A375 (cell line): Measurements from ENCODE around the gene ZKSCAN3. TPM values are rescaled to one million over a fixed set of nuclear protein-coding genes. Genes with fewer than 3 reads are reported as not detected.

Experiments
- small RNA-seq: library from RNA; depleted of rRNA; stranded (forward); fragments of <200 nt; gene quantifications from one replicate; pipeline ENCODE3, GENCODE V24; 2014
- total RNA-seq: library from RNA; depleted of rRNA; stranded (reverse); fragments of >200 nt; shearing (Covaris generic); gene quantifications from 2 replicates; pipeline ENCODE4 v1.2.3, GENCODE V29; 2014; rRNA removed

The ZKSCAN3 gene
- total RNA-seq, result 0.88 and 1.8 TPM in 2 replicates

DNA sequence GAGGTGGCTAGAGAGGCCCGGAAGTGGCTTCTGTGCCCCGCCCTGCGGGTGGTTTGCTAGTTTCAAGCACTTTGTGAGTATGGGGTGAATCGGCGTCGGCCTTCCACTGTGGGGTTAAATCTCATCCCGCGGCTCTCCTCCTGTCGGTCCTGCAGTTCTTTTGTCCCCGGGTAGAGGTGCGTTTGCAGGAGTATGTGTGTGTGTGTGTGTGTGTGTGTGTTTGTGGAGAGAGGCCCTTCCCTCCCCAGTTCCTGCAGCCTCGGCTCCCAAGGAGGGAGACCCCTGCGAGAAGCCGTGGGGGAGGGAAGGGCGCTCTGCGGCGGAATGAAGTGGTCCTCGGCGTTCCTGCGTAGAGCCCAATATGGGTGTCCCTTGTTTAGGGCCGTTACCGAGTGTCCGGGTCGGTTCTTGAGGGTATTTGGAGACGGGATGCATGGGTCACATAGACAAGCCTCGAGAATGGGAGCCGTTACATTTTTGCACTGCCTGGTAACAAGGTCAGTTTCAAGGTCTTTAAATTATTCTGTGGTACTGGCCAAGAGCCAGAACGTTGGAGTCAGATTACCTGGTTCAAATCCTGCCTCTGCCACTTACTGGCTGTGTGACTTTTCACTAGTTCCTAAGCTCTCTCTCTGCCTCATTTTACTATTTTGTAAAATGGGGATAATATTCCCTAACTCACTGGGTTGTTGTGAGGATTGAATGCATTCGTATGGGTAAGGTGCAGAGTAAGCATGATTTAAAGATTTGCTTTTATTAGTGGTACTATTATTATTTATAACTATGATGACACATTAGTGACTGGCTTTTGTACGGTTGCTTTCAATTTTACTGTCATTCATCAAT, at the start of gene ZKSCAN3:
Gene ZKSCAN3 (plus strand): TSS at position 56 of the 846 bp plus-strand sequence. CDS start 9,640 bp downstream, outside the sequence.

DNA sequence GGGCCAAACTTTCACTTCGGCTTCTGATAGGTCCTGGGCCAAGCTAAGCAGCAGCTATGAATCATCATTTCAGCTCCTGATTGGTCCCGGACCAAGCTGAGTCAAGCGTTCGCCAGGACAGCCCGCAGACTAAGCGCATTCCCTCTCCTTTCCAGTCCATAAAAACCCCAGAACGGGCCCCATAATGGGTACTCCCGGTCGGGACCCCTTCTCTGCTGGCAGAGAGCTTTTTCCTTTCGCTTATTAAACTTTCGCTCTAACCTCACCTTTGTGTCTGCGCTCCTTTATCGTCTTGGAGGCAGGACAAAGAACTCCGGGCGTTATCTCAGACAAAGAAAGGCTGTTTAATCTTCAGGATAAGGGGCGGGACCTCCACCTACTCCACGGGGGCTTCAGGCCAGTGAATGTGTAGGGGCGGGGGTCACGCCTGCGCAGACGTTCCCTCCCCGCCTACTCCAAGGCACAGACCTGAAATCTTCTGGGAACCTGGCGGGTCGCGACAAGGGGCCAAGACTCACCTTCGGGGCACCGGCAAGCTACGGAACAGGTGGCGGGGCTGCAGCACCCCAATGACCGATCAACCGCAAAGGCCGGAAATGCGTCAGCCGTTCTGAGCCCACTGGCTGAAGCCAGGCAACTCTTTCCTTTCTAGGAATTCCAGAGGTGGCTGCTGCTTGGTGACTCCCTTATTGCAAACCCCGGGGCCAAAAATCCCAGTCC, 14.0 kb upstream of the ZKSCAN3 start, which contains the start of gene ZSCAN31:
Gene ZSCAN31 (minus strand): TSS at position 585 of the 720 bp plus-strand sequence. CDS start 6,465 bp downstream, outside the sequence.

DNA sequence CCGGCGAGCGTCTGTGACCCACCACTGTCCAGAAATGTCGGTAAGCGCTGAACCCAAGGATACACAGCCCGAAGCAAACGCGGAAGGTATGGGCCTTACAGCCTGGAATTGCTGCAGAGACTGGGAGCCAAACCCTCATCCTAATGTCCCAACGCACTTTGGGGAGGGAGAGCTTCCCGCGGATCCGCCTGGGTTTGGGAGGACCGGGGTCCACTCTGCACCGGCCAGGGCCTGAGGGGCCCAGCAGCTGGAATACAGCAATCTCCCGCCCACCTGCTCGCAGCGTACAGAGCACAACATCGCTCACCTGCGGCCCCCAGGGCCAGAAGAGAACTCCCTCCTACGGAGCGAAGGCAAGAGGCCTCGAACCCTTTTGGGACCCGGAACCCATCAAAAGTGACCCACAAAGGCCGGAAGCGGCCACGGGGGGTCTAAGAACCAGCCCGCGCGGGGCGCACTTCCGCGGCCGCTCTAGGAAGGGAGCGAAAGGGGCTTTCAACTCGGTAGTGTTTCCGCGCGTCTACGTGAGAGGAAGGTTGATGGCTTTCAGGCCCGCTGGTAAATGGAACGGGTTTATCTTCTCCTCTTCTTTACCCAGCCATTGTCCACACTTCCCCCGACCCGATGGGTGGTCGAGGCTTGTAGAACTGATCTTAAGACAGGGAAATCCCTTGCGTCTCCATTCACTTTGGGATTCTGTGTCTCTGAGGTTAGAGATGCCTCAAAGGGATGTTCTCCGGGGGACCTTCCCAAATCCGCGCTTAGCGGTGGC, 49.8 kb downstream of the ZKSCAN3 start, which contains the start of gene ZSCAN12:
Gene ZSCAN12 (minus strand): TSS at position 398 of the 772 bp plus-strand sequence. CDS start 1,342 bp downstream, outside the sequence.

Small RNA genes within 50 kb of the gene (small RNA-seq; reads per million reads assigned to genes)
- not detected for gene AL021997.1
- gene AL021997.2, result not detected
- not detected for gene RNU2-45P

Other genes starting within 250 kb of the ZKSCAN3 start
- 3.8 and 5.2 TPM in 2 replicates for gene ZSCAN16, start 225.3 kb upstream of the ZKSCAN3 start, total RNA-seq
- 9.1 and 12.7 TPM in 2 replicates for gene ZKSCAN8, start 208.1 kb upstream of the ZKSCAN3 start, total RNA-seq
- gene ZSCAN9, start 124.7 kb upstream of the ZKSCAN3 start, total RNA-seq, result 5.1 and 7.4 TPM in 2 replicates
- 1.2 and 1.5 TPM in 2 replicates for gene ZKSCAN4, start 97.7 kb upstream of the ZKSCAN3 start, total RNA-seq
- gene NKAPL, start 90.7 kb upstream of the ZKSCAN3 start, total RNA-seq, result not detected in 2 replicates
- gene ZSCAN26, start 82.8 kb upstream of the ZKSCAN3 start, total RNA-seq, result 7.3 and 8.7 TPM in 2 replicates
- gene PGBD1, start 68.4 kb upstream of the ZKSCAN3 start, total RNA-seq, result 2.0 and 3.2 TPM in 2 replicates
- 2.0 and 2.1 TPM in 2 replicates for gene ZSCAN31, start 13.8 kb upstream of the ZKSCAN3 start, total RNA-seq
- 1.2 and 1.7 TPM in 2 replicates for gene ZSCAN12, start 49.8 kb downstream of the ZKSCAN3 start, total RNA-seq
- not detected in 2 replicates for gene ZSCAN23, start 93.5 kb downstream of the ZKSCAN3 start, total RNA-seq
- not detected in 2 replicates for gene GPX6, start 165.8 kb downstream of the ZKSCAN3 start, total RNA-seq
- not detected in 2 replicates for gene GPX5, start 175.9 kb downstream of the ZKSCAN3 start, total RNA-seq